Ovary (tissue), 9 donors: Measurements from ENCODE around the gene XYLT1. TPM values are rescaled to one million over a fixed set of nuclear protein-coding genes. Genes with fewer than 3 reads are reported as not detected.
A peak's percentile ranks its signal among the peaks of the same experiment; 100 is the strongest.

Experiments
- DNase-seq, 5 donors: peaks; one replicate each; pipeline ENCODE4 v3.0.0-alpha.2; 2019 to 2020
- H3K27ac ChIP-seq, 2 donors: fragments of 200-600 bp; one replicate each; pipeline versions ENCODE4 v1.5.1 to v1.8.0; 2019 to 2022
- H3K27me3 ChIP-seq: fragments of 200-600 bp; one replicate; pipeline ENCODE4 v1.8.0; 2022
- H3K36me3 ChIP-seq: fragments of 200-600 bp; sonication (generic); one replicate; pipeline ENCODE4 v1.5.1; 2019
- H3K4me1 ChIP-seq: one replicate; pipeline ENCODE4 v1.8.1; 2013; ENCODE audit warnings: mild to moderate bottlenecking, moderate library complexity; ENCODE audit not compliant: insufficient read depth
- H3K4me3 ChIP-seq: fragments of 200-600 bp; sonication (generic); one replicate; pipeline ENCODE4 v1.5.1; 2017
- H3K9me3 ChIP-seq, 2 donors: fragments of 200-600 bp in 1 of 2; sonication (generic) in 1 of 2; one replicate each; pipeline versions ENCODE4 v1.5.1 to v1.8.1; 2013 to 2019; ENCODE audit warnings: mild to moderate bottlenecking in 1 of 2, moderate library complexity in 1 of 2
- EP300 ChIP-seq: sonication (generic); formaldehyde crosslinking; IDR thresholded peaks from one replicate; pipeline ENCODE4 v1.6.1; 2017; ENCODE audit warnings: antibody characterized with exemption
- POLR2A ChIP-seq: fragments of 450-650 bp; IDR thresholded peaks from one replicate; pipeline ENCODE4 v1.6.1; 2017; ENCODE audit warnings: antibody characterized with exemption, mild to moderate bottlenecking, moderate library complexity
- WGBS, 3 donors: extraction: QIAGEN DNeasy Blood & Tissue Kit in 1 of 3; methylation state at CpG; one replicate each; pipeline versions ENCODE4 v1.1.5 to v1.1.7; 2013 to 2017; 5-methylcytosine and 5-hydroxymethylcytosine counted together
- intact Hi-C, 4 donors: fragments of 100-400 bp; cut with DNase I; formaldehyde crosslinking; loops; one replicate each; pipeline versions ENCODE4 v1.11.0 to v1.15.1; 2022 to 2023
- polyA plus RNA-seq, 2 donors: library from polyadenylated mRNA; stranded (reverse); fragments of 200-250 nt in 1 of 2; fragments of 350-450 nt in 1 of 2; fragmentation: Illumina TruSeq in 1 of 2; extraction: RNeasy Lipid Tissue Mini Kit (QIAGEN cat#74804) in 1 of 2; gene quantifications; one replicate each; pipeline ENCODE4 v1.2.3, GENCODE V29; 2013 to 2014
- total RNA-seq, 7 donors: library from RNA; depleted of rRNA in 2 of 7; stranded (reverse); fragments of >200 nt in 2 of 7; fragmentation: NEBNext Ultra II Directional in 3 of 7; extraction: Animal tissue kit (Norgen Biotek cat#: 25700) in 3 of 7; gene quantifications; one replicate each; pipeline versions ENCODE4 v1.1.0 to v1.2.4, GENCODE V29; 2016 to 2023
- TF ChIP-seq, protein P1 (sequence below), 3 donors: fragments of 450-650 bp in 2 of 3; fragments of 200-600 bp in 1 of 3; IDR thresholded peaks; one replicate each; pipeline versions ENCODE4 v1.5.1 to v1.8.0; 2016 to 2022; ENCODE audit warnings: antibody characterized with exemption in 3 of 3, mild to moderate bottlenecking in 1 of 3
- donor health status: DM: no; HTN: no; CAD: no; lungs with moderate emphysema.
- donor health status: DM: no; HTN: no; CAD: no.
- donor health status: Bipolar disorder and iron deficiency.
- donor health status: DM: yes; HTN: yes; CAD: no.
- donor health status: DM: no; HTN: no; CAD: no.
- donor health status: DM: yes; HTN: yes; CAD: no.

Gene XYLT1
- total and polyA plus RNA-seq, 9 donors = 3.2 to 38.0 (median 17.3) TPM

DNA sequence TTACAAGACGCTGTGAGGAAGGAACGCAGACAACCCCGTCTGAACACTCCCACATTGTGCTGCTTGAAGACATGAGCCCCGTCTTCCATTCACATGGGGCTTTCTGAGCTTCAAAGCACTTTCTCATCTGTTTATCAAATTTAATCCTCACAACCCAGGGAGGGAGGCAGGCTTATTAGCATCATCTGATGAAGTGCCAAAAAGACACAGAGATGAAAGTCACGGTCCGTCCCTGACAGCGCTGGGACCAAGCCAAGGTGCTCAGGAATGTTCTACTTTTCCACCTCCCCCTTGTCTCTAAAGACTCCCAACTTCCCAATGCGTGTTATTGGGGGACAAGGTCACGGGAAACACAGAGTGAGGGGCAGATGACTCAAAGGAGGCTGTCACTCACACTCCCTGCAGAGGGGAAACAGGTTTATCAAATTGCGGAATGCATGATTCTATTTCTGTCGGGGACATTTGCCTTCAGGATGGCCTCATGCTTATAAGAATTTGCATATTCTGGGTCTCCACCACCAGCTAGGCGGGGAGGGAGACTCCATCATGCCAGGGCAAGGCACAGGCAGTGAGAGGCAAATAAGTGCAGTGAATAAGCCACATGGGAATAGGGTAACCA lies 10.7 kb downstream of the XYLT1 start:
- TF ChIP-seq POLR2A = no peak
- no peak for TF ChIP-seq EP300
- TF ChIP-seq, protein P1, sequence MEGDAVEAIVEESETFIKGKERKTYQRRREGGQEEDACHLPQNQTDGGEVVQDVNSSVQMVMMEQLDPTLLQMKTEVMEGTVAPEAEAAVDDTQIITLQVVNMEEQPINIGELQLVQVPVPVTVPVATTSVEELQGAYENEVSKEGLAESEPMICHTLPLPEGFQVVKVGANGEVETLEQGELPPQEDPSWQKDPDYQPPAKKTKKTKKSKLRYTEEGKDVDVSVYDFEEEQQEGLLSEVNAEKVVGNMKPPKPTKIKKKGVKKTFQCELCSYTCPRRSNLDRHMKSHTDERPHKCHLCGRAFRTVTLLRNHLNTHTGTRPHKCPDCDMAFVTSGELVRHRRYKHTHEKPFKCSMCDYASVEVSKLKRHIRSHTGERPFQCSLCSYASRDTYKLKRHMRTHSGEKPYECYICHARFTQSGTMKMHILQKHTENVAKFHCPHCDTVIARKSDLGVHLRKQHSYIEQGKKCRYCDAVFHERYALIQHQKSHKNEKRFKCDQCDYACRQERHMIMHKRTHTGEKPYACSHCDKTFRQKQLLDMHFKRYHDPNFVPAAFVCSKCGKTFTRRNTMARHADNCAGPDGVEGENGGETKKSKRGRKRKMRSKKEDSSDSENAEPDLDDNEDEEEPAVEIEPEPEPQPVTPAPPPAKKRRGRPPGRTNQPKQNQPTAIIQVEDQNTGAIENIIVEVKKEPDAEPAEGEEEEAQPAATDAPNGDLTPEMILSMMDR (IDR thresholded peaks at IDR 0.05) = no peak
- no peaks in the 10 kb centered on the region for H3K36me3 ChIP-seq
- H3K27ac ChIP-seq = peak overlapping the region in 1 of 2 donors; percentile 7

DNA sequence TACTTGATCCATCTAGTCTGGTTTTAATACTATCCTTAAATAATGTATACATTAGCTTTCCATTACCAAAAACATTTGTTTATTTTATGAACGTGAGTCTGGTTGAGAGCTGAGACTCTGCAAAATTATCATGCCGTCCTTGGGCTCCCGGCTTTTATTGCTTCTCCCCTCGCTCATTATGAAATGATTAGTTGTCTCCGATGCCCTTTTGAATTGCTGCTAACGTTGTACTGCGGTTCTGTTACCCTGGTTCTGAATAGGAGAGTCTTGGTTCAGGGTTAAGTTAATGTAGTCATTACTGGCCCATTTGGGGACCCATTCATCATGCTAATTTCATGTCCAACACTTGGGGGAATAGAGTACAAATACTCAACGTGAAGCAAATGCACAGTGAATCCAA lies 12.8 kb downstream of the XYLT1 start:
- WGBS, 3 donors = 55 to 63% (median 59%) methylated on average over 8 of the region's 8 CpGs
- Histone ChIP-seq H3K27ac (no peak overlapping the region), H3K9me3 (no peaks in the 10 kb centered on the region), H3K27me3 (no peaks in the 10 kb centered on the region), H3K4me1 (peaks cover 22% of the 10 kb centered on the region), H3K36me3 (no peaks in the 10 kb centered on the region), H3K4me3 (no peak overlapping the region)
- intact Hi-C loops = no loop called here
- DNase-seq = no peak
- TF ChIP-seq, protein P1 (IDR thresholded peaks at IDR 0.05) = no peak
- TF ChIP-seq POLR2A (no peak), EP300 (no peak)

More for the DNA sequence above, 10.7 kb downstream of the XYLT1 start:
- no peak overlapping the region for H3K4me3 ChIP-seq
- H3K9me3 ChIP-seq = no peaks in the 10 kb centered on the region
- no peaks in the 10 kb centered on the region for H3K27me3 ChIP-seq
- 7 to 11% (median 7%) methylated on average over 12 of the region's 12 CpGs for WGBS, 3 donors
- peaks cover 18% of the 10 kb centered on the region for H3K4me1 ChIP-seq
- intact Hi-C loops = loop anchor here in 2 of 4 donors (10.0 kb wide), 4 partner anchors 115 to 245 kb away; no protein-coding TSS in a partner anchor
- peak; percentile 43 to 83 (median 50) for DNase-seq

GRCh38 chr16:17457513-17457912 lies 13.2 kb downstream of the XYLT1 start:
- no peak overlapping the region for H3K27ac ChIP-seq
- peaks cover 22% of the 10 kb centered on the region for H3K4me1 ChIP-seq
- TF ChIP-seq POLR2A (no peak), EP300 (no peak)
- TF ChIP-seq, protein P1 (IDR thresholded peaks at IDR 0.05) = no peak
- H3K27me3 ChIP-seq = no peaks in the 10 kb centered on the region
- H3K9me3 ChIP-seq = no peaks in the 10 kb centered on the region
- intact Hi-C loops = no loop called here
- no peaks in the 10 kb centered on the region for H3K36me3 ChIP-seq
- DNase-seq = no peak
- WGBS, 3 donors = 55 to 72% (median 69%) methylated on average over 3 of the region's 3 CpGs
- no peak overlapping the region for H3K4me3 ChIP-seq

DNA sequence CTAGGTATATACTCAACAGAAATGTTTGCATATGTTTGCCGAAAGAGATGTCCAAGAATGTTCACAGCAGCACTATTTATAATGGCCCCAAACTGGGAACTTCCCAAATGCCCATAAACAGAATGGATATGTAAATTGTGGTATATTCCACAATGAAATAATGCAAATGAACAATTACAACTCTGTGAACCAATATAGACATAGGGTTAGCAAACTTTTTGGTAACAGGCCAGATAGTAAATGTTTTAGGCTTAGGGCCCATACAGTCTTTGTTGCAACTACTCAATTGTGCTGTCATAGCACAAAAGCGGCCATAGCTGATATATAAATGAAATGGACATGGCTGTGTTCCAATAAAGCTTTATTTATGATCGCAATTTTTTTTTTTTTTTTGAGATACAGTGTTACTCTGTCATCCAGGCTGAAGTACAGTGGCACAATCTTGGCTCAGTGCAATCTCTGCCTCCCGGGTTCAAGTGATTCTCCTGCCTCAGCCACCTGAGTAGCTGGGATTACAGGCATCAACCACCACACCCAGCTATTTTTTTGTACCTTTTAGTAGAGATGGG lies 16.5 kb downstream of the XYLT1 start:
- Histone ChIP-seq H3K27me3 (no peaks in the 10 kb centered on the region), H3K36me3 (no peaks in the 10 kb centered on the region), H3K27ac (no peak overlapping the region), H3K9me3 (no peaks in the 10 kb centered on the region), H3K4me3 (no peak overlapping the region), H3K4me1 (peaks cover 7% of the 10 kb centered on the region)
- intact Hi-C loops = no loop called here
- no peak for DNase-seq
- TF ChIP-seq, protein P1 (IDR thresholded peaks at IDR 0.05) = no peak
- no peak for TF ChIP-seq POLR2A
- TF ChIP-seq EP300 = no peak
- WGBS, 3 donors = 91 to 93% (median 91%) methylated on average over 4 of the region's 4 CpGs
